ENCODE results near the gene MAGOHB. TPM values are rescaled to one million over a fixed set of nuclear protein-coding genes. Genes with fewer than 3 reads are reported as not detected.

The MAGOHB gene
- total and polyA plus RNA-seq, 10 of the 15 experiments (the other 5 are each of a cell fraction or from before 2014, with no cell fraction given): 30.6 to 217 (median 55.2) TPM

DNA sequence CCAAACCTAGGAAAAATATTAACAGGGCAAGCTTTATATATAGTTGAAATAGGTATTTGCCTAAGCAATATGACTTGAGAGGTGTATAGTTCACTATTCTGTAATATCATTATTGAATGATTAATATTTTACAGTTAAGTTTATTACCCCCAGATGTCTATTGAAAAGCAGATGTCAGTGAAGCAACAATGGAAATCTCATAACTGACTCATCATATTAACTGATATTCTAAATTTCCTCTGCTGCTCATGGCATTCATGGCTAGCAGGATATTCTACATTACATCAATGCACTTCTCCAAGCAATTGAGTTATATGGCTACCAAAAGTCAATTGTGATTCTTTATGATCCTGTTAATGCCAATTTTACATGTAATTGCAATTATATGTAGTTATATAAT, 9.7 kb upstream of the MAGOHB start:
- Histone ChIP-seq H3K4me1 (ENCODE audit: control insufficient read depth, insufficient read depth, low read length) (no peaks in the 10 kb centered on the region), H3K9me3 (replicated peaks; ENCODE audit: control insufficient read depth, insufficient read depth, low read length) (no peaks in the 10 kb centered on the region), H2AFZ (ENCODE audit: control insufficient read depth, low read depth, low read length) (no peak overlapping the region), H3K27ac (ENCODE audit: control insufficient read depth, insufficient read depth) (no peak overlapping the region), H3K4me3 (no peak overlapping the region), H4K20me1 (ENCODE audit: control insufficient read depth, insufficient read depth) (no peaks in the 10 kb centered on the region), H3K27me3 (replicated peaks in 1 of 2; ENCODE audit: control insufficient read depth in 2 of 2, insufficient read depth in 2 of 2, low read length in 1 of 2) (no peaks in the 10 kb centered on the region), H3K9ac (ENCODE audit: control insufficient read depth, insufficient read depth, low read length) (no peak overlapping the region), H3K4me2 (ENCODE audit: control insufficient read depth, insufficient read depth) (no peak overlapping the region), H3K36me3 (ENCODE audit: control insufficient read depth in 2 of 2, insufficient read depth in 2 of 2, low read length in 1 of 2) (no peaks in the 10 kb centered on the region), H3K79me2 (ENCODE audit: control insufficient read depth, insufficient read depth, low read length) (no peaks in the 10 kb centered on the region)
- in situ Hi-C loops (cut with MboI) (no loop called here), intact Hi-C loops (cut with micrococcal nuclease; ENCODE audit: unreplicated experiment) (no loop called here)
- FAIRE-seq (no peak), DNase-seq (ENCODE audit: low read depth, low spot score) (no peak), ATAC-seq (no peak)
- no TSS peak for BruUV-seq (replicated peaks)
- ChIA-PET RAD21 (ENCODE audit: unreplicated experiment) (no interaction called here), CTCF (no interaction called here), POLR2A (no interaction called here), SMC1A (ENCODE audit: uncharacterized antibody, unreplicated experiment) (no interaction called here)
- TF ChIP-seq, protein P1, sequence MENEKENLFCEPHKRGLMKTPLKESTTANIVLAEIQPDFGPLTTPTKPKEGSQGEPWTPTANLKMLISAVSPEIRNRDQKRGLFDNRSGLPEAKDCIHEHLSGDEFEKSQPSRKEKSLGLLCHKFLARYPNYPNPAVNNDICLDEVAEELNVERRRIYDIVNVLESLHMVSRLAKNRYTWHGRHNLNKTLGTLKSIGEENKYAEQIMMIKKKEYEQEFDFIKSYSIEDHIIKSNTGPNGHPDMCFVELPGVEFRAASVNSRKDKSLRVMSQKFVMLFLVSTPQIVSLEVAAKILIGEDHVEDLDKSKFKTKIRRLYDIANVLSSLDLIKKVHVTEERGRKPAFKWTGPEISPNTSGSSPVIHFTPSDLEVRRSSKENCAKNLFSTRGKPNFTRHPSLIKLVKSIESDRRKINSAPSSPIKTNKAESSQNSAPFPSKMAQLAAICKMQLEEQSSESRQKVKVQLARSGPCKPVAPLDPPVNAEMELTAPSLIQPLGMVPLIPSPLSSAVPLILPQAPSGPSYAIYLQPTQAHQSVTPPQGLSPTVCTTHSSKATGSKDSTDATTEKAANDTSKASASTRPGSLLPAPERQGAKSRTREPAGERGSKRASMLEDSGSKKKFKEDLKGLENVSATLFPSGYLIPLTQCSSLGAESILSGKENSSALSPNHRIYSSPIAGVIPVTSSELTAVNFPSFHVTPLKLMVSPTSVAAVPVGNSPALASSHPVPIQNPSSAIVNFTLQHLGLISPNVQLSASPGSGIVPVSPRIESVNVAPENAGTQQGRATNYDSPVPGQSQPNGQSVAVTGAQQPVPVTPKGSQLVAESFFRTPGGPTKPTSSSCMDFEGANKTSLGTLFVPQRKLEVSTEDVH (IDR thresholded peaks at IDR 0.05; ENCODE audit: low read depth, partially characterized antibody): no peak
- no peak for TF ChIP-seq NFXL1 (IDR thresholded peaks at IDR 0.05; ENCODE audit: borderline replicate concordance)
- TF ChIP-seq RELA (IDR thresholded peaks at IDR 0.05; ENCODE audit: borderline replicate concordance, partially characterized antibody): no peak
- TF ChIP-seq, protein P2, sequence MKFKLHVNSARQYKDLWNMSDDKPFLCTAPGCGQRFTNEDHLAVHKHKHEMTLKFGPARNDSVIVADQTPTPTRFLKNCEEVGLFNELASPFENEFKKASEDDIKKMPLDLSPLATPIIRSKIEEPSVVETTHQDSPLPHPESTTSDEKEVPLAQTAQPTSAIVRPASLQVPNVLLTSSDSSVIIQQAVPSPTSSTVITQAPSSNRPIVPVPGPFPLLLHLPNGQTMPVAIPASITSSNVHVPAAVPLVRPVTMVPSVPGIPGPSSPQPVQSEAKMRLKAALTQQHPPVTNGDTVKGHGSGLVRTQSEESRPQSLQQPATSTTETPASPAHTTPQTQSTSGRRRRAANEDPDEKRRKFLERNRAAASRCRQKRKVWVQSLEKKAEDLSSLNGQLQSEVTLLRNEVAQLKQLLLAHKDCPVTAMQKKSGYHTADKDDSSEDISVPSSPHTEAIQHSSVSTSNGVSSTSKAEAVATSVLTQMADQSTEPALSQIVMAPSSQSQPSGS (IDR thresholded peaks at IDR 0.05; ENCODE audit: low read length): no peak
- TF ChIP-seq, protein P3, sequence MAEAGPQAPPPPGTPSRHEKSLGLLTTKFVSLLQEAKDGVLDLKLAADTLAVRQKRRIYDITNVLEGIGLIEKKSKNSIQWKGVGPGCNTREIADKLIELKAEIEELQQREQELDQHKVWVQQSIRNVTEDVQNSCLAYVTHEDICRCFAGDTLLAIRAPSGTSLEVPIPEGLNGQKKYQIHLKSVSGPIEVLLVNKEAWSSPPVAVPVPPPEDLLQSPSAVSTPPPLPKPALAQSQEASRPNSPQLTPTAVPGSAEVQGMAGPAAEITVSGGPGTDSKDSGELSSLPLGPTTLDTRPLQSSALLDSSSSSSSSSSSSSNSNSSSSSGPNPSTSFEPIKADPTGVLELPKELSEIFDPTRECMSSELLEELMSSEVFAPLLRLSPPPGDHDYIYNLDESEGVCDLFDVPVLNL (IDR thresholded peaks at IDR 0.05; ENCODE audit: low read depth, low read length): no peak
- no peak for TF ChIP-seq FOS (IDR thresholded peaks at IDR 0.05; ENCODE audit: borderline replicate concordance, extremely low read depth, insufficient read length)
- TF ChIP-seq TAF1 (IDR thresholded peaks at IDR 0.05; ENCODE audit: borderline replicate concordance, low read depth, low read length): no peak
- no peak for TF ChIP-seq ZSCAN29 (IDR thresholded peaks at IDR 0.05)
- no peak for TF ChIP-seq SPI1 (IDR thresholded peaks at IDR 0.05; ENCODE audit: borderline replicate concordance, insufficient read depth, low read depth, low read length)
- no peak for TF ChIP-seq NR2C1 (IDR thresholded peaks at IDR 0.05)
- no peak for TF ChIP-seq MTA3 (IDR thresholded peaks at IDR 0.05; ENCODE audit: borderline replicate concordance, low read length)
- no peak for TF ChIP-seq SP1 (IDR thresholded peaks at IDR 0.05; ENCODE audit: low read depth, low read length)
- no peak for TF ChIP-seq BMI1 (IDR thresholded peaks at IDR 0.05; ENCODE audit: borderline replicate concordance)
- TF ChIP-seq SRF (IDR thresholded peaks at IDR 0.05; ENCODE audit: low read depth in 2 of 2, low read length in 2 of 2): no peak

Measured in GM12878 (cell line).